ENCODE measurements around the gene QRICH1. TPM values are rescaled to one million over a fixed set of nuclear protein-coding genes. Genes with fewer than 3 reads are reported as not detected.

QRICH1 gene
- total and polyA plus RNA-seq, 2 of the 13 experiments (the other 11 are each of a cell fraction or from before 2014, with no cell fraction given), result 52.6 to 102 TPM

- CTCF ChIA-PET (ENCODE audit: low intra/inter-chr PET ratio, low total read pairs), result no interaction called here
Measured at GRCh38 chr3:49124203-49124602, 30.3 kb upstream of the QRICH1 start.

GRCh38 chr3:49123687-49124086 is 29.8 kb upstream of the QRICH1 start:
- H3K27me3 ChIP-seq (ENCODE audit: control insufficient read depth in 1 of 2, insufficient read depth in 2 of 2, low read length in 2 of 2), result no peaks in the 10 kb centered on the region; a peak in 1 of 5 replicates
- H2AFZ ChIP-seq (ENCODE audit: low read length), result no peak overlapping the region
- ChIA-PET POLR2A (interaction anchor here (2.0 kb wide), 1 partner anchor 9 kb away, joined by 11 read pairs; the partner anchor contains the start of gene LAMB2), CTCF (ENCODE audit: low intra/inter-chr PET ratio, low total read pairs) (no interaction called here)
- peaks cover 14% of the 10 kb centered on the region for H3K79me2 ChIP-seq (ENCODE audit: insufficient read depth, low read length)
- no peak for FAIRE-seq
- H3K27ac ChIP-seq (ENCODE audit: extremely low read length, insufficient read depth, low read length), result no peak overlapping the region
- BruUV-seq (replicated peaks), result no TSS peak
- no peak overlapping the region for H3K4me3 ChIP-seq (replicated peaks in 1 of 3; ENCODE audit: insufficient read depth in 1 of 3, low read depth in 2 of 3, low read length in 3 of 3)
- WGBS (ENCODE audit: low lambda C conversion rate), result 97% methylated on average over 7 of the region's 17 CpGs
- peaks cover 12 to 37% of the 10 kb centered on the region in 2 experiments for H3K36me3 ChIP-seq (replicated peaks in 1 of 2; ENCODE audit: control insufficient read depth in 1 of 2, insufficient read depth in 2 of 2, low read length in 2 of 2)
- intact Hi-C loops (cut with micrococcal nuclease; ENCODE audit: unreplicated experiment) (no loop called here), in situ Hi-C loops (cut with HindIII; ENCODE audit: extremely low pct_ligation_motif_present, low pct_unique_long_range_greater_than_20kb) (no loop called here)
- no peaks in the 10 kb centered on the region for H4K20me1 ChIP-seq (ENCODE audit: insufficient read depth, low read length)
- peaks cover 19% of the 10 kb centered on the region for H3K4me1 ChIP-seq (ENCODE audit: insufficient read depth, low read length)
- TF ChIP-seq HOXA7 (CRISPR knock-in tag; IDR thresholded peaks at IDR 0.05) (no peak), EHMT2 (IDR thresholded peaks at IDR 0.05; ENCODE audit: borderline replicate concordance, low read depth, low read length) (no peak), RELA (CRISPR knock-in tag; IDR thresholded peaks at IDR 0.05) (no peak), RAD51 (IDR thresholded peaks at IDR 0.05; ENCODE audit: borderline replicate concordance) (no peak), ZBTB42 (CRISPR knock-in tag; IDR thresholded peaks at IDR 0.05) (no peak), HOXA3 (CRISPR knock-in tag; IDR thresholded peaks at IDR 0.05) (no peak), JDP2 (CRISPR knock-in tag; IDR thresholded peaks at IDR 0.05; ENCODE audit: borderline replicate concordance) (no peak), HOXA5 (CRISPR knock-in tag; IDR thresholded peaks at IDR 0.05) (no peak), PATZ1 (CRISPR knock-in tag; IDR thresholded peaks at IDR 0.05) (no peak), SMARCE1 (IDR thresholded peaks at IDR 0.05; ENCODE audit: borderline replicate concordance) (no peak)
- H3K9me3 ChIP-seq (ENCODE audit: low read length), result no peaks in the 10 kb centered on the region
- no peak overlapping the region for H3K9ac ChIP-seq (ENCODE audit: insufficient read depth, low read depth, low read length)
- H3K4me2 ChIP-seq (ENCODE audit: low read depth, low read length), result no peak overlapping the region
- no peak for DNase-seq (ENCODE audit: low spot score)
- no peak for ATAC-seq

More at GRCh38 chr3:49124203-49124602, 30.3 kb upstream of the QRICH1 start:
- H3K27me3 ChIP-seq (ENCODE audit: control insufficient read depth in 1 of 2, insufficient read depth in 2 of 2, low read length in 2 of 2), result no peaks in the 10 kb centered on the region; a peak in 1 of 5 replicates
- FAIRE-seq, result no peak
- no TSS peak for BruUV-seq (replicated peaks)
- H3K27ac ChIP-seq (ENCODE audit: extremely low read length, insufficient read depth, low read length), result no peak overlapping the region
- H3K9me3 ChIP-seq (ENCODE audit: low read length), result no peaks in the 10 kb centered on the region
- no peak for TF ChIP-seq ZNF468 (CRISPR knock-in tag; IDR thresholded peaks at IDR 0.05)
- TF ChIP-seq XBP1 (CRISPR knock-in tag; IDR thresholded peaks at IDR 0.05), result no peak
- TF ChIP-seq RFXANK (CRISPR knock-in tag; IDR thresholded peaks at IDR 0.05), result no peak
- no peak for DNase-seq (ENCODE audit: low spot score)
- ATAC-seq, result no peak
- no peaks in the 10 kb centered on the region for H4K20me1 ChIP-seq (ENCODE audit: insufficient read depth, low read length)
- in situ Hi-C loops (cut with HindIII; ENCODE audit: extremely low pct_ligation_motif_present, low pct_unique_long_range_greater_than_20kb) (no loop called here), intact Hi-C loops (cut with micrococcal nuclease; ENCODE audit: unreplicated experiment) (no loop called here)
- 87% methylated on average over 3 of the region's 7 CpGs for WGBS (ENCODE audit: low lambda C conversion rate)
- H3K4me3 ChIP-seq (replicated peaks in 1 of 3; ENCODE audit: insufficient read depth in 1 of 3, low read depth in 2 of 3, low read length in 3 of 3), result no peak overlapping the region
- H3K4me1 ChIP-seq (ENCODE audit: insufficient read depth, low read length), result peaks cover 14% of the 10 kb centered on the region
- peaks cover 12 to 37% of the 10 kb centered on the region in 2 experiments; a peak in 4 of 5 replicates for H3K36me3 ChIP-seq (replicated peaks in 1 of 2; ENCODE audit: control insufficient read depth in 1 of 2, insufficient read depth in 2 of 2, low read length in 2 of 2)
- no peak overlapping the region for H3K4me2 ChIP-seq (ENCODE audit: low read depth, low read length)
- peaks cover 11% of the 10 kb centered on the region for H3K79me2 ChIP-seq (ENCODE audit: insufficient read depth, low read length)
- no peak overlapping the region for H2AFZ ChIP-seq (ENCODE audit: low read length)
- POLR2A ChIA-PET, result interaction anchor here (2.0 kb wide), 1 partner anchor 9 kb away, joined by 11 read pairs; the partner anchor contains the start of gene LAMB2
- H3K9ac ChIP-seq (ENCODE audit: insufficient read depth, low read depth, low read length), result no peak overlapping the region

Measured in HepG2 (cell line).